Stimulated activated CD4-positive, alpha-beta T cell treated with anti-CD3 and anti-CD28 coated beads, Interleukin-12 subunit alpha, Interleukin-12 subunit beta, amount 100 ng/mL, for 48 hours (primary cell): ENCODE data around the gene SLC26A1.
"Not testable (repeated sequence)": the region's sequence is repeated elsewhere in the genome, so short reads cannot be mapped to it uniquely, and the experiment has no call there.

Experiments
- DNase-seq, 3 donors: peaks; one replicate each; pipeline ENCODE4 v3.0.0-alpha.2; 2020; ENCODE audit warnings: low read depth in 2 of 3, low spot score in 1 of 3

SLC26A1 gene

GRCh38 chr4:999240-999863 is 6.1 kb upstream of the SLC26A1 start:
- not testable (repeated sequence) for DNase-seq

DNA sequence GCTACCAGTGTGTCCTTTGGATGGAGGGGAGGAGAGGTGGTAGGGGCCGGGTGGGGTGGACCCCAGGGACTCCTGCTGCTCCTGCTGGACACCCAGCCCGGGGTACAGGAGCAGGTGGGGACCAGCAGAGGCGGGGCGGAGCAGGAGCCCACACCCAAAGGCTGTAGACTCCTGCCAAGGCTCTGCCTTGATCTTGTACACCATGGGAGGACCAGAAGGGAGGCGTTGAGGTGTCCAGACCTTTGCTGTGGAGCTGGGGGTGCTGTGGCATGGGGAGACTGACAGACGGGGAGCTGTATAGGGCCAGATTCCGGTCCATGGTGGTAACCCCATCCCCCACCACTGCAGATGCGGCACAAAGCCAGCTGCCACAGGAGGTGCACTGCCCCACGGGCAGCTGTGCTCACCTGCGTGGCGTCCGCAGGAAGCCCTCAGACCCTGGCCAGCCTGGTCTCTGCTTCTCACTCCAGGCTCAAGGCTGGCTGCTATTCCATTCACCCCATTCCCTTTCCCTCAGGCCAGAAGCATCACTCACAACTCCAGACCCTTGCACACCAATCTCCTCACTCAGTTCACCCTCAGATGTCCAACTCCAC is 5.0 kb upstream of the SLC26A1 start:
- DNase-seq: no peak

DNA sequence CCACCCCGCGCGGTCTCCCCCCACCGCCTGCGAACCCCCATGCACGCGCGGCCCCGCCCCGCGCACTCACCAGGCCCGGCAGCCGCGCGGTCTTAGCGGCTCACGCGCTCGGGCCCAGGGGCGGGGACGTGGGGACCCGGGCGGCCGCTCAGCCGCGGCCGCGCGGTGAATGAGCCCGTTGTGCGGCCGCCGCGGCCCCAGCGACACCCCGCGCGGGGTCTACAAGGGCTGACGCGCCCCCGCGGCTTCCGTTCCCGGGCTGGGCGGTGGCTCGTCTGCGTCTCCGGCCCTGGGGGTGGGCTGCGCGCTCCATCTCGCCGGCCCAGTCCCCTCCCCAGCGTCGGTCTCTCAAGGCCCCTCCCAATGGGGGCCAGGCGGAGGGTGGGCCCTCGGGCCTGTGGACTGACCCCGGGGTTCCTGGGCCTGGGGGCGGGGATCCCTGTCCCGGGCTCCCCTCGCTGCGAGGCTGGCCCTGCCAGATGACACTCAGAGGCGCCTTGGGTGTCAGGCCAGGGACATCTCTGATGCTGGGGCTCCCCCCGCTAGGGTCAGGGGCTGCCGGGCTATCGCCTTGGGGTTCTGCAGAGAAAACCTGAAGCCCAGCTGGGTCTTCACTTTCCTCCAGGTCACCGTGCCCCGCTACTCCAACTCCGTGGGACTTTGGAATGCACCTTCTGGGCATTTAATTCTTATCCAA is 4.3 kb upstream of the SLC26A1 start:
- DNase-seq: no peak

GRCh38 chr4:996997-997374 is 3.8 kb upstream of the SLC26A1 start:
- no peak for DNase-seq

- no peak for DNase-seq
Observed at GRCh38 chr4:996030-996996, 3.1 kb upstream of the SLC26A1 start.

DNA sequence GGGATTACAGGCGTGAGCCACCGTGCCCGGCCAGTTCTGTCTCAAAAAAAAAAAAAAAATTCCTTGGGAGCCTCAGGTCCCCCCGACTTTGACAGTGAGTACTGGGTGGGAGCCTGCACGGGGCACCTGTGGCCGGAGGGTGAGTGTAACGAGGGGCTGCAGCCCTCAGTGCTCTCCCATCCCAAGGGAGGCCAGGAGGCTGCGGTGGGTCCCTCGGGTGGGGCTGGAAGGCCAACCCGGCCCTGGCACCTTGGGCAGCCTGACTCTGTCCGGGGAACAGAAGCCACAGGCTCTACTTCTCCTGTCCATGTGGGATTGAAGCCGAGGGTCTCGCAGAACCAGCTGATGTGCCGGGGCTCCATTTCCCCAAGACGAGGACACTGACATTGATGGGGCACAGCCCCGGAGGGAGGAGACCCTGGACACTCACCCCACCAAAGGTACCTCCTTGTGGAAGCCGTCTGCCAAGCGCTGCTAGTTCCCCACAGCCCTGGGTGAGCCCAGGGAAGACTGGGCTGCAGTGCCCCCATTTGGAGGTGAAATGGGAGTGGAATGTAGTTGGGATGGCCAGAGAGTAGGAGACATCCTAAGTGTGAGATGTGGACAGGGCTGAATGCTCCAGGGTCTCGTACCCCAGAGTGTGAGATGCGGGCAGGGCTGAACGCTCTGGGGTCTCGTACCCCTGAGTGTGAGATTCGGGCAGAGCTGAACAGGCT is 2.3 kb upstream of the SLC26A1 start:
- no peak for DNase-seq

DNA sequence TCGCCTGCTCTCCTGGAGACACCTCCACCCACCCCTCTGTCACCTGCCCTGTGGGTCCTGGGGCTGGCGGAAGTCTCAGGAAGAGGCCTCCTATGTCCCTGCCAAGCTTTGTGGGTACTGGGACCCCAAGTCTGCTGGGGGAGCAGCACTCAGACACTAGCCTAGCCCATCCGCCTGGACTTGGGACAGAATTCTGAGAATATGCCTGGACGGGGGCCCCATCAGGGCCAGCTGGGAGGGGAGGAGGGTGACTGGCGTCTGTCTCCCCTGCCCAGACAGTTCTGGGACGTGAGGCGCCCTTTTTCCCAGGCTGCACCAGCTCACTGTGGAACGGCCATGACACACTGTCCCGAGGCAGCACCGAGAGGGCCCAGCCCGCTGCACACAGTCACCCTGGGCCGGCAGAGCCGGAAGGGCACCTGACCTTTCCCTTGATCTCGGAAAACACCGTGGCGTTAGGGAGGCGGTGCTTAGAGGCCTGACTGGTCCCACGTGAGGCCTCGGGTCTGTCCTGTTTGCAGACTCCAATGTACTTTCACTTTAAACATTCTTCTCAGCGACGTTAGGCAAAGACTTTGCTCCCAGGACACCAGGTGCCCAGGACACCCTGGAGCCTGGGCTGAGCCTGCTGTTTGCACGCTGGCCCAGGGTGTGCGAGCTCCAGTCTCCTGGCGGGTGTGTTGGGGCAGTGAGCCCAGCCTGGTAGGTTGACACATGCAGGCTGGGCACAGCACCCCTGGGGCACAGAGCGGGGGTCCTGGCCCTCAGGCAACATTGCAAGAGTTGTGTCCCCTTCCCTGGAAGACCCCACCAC is 700 bp downstream of the SLC26A1 start:
- no peak for DNase-seq

DNA sequence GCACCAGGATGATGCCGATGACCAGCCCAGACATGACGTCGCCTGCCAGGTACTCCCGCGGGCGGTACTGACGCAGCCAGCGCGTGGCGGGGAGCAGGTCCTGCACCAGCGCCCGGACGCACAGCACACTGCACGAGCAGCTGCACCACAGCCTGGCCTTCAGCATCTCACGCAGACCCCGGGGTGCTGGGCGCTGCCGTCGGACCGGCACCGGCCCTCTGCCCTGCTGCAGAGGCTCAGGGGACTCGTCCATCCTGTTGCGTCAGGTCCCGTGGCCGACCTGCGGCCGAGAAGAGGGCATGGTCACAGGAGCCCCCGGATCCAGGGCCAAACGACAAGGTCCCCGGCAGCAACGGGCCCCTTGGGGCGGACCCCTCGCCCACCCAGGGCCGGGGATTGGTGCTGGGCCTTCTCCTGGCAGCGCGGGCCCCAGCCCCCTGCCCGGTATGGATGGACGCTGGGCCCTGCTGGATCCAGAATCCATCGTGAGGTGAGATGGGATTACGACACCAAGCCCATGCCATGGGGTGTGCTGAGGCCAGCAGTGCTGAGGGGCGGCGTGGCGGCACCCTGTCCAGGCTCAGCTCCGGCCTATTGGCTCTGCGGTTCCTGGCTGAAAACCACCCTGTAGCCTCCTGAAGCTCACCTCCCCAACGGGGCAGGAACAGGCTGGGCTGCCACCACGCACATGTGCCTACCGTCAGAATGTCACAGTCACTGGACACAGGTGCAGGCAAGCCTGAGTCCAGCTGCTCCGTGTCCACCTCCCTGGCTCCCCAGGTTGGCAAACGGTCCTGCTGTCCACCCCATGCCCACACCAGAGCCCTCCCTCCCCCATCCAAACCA is 1.5 kb downstream of the SLC26A1 start:
- no peak for DNase-seq

- no peak for DNase-seq
Observed at GRCh38 chr4:990746-991367, 2.3 kb downstream of the SLC26A1 start.

- DNase-seq: no peak
Observed at GRCh38 chr4:989722-990471, 3.3 kb downstream of the SLC26A1 start.

GRCh38 chr4:988726-989721 is 4.2 kb downstream of the SLC26A1 start:
- no peak for DNase-seq

DNA sequence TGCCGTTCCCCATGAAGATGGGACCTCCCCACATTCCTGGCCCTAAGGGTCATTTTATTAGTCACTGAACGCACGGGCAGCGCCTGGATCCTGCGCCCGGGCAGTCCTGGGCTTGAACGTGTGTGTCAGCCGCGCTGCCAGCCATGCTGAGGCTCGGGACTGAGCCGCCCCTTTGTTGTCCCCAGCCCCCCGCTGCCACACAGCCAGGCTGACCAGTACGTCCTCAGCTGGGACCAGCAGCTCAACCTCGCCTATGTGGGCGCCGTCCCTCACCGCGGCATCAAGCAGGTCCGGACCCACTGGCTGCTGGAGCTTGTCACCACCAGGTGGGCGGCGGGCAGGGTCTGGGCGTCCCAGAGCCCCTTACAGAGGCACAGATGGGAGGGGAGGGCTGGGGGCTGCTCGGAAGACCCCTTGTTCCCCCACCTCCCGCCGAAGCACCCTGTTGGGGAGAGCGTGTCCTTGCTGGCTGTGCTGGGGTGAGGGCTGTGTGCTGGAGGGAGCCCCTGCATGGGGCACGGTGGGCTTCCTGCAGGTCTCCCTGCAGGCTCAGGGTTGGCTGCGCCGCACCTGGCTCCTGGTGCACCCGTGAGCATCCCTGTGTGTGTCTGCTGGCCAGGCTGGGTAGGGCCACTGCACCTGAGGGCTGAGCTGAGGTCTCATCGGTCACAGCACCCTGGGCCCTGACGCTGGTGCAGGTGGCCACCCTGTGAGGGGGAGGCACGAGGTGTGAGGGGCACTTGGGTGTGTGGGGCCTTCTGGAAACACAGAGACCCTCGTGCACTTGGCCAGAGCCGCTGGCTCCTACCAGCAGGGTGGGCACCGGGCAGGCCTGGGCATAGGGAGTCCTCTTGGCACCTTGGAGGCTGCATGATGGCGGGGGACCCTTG is 5.3 kb downstream of the SLC26A1 start:
- DNase-seq: no peak

DNA sequence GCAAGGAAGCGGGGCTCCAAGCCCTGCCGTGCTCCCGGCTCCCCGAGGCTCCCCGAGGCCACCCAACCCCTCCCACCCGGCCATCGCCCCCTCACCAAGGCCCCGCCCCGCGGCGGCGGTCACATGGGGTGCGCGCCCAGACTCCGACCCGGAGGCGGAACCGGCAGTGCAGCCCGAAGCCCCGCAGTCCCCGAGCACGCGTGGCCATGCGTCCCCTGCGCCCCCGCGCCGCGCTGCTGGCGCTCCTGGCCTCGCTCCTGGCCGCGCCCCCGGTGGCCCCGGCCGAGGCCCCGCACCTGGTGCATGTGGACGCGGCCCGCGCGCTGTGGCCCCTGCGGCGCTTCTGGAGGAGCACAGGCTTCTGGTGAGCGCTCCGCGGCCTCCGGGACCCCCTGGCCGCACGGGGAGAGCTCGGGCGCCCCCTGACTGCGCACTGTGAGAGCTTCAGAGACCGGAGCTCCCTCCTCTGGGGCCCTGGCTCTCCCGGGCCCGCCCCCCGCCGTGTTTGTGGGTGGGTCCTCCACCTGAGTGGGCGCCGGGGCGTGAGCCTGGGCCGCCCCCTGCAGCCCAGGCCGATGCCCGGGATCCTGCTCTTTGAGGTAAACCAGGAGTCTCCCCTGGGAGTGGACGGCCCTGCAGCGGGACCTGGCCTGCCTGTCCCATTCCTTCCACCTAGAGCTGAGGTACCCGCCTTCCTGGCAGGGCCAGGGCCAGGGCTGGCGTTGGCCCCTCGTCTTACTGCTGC is 6.2 kb downstream of the SLC26A1 start, which contains the start of gene IDUA:
IDUA (plus strand) TSS at position 166 of the 745 bp plus-strand sequence; CDS start at position 207, 41 bp downstream.
- DNase-seq: peak; percentile 64 to 80 (median 70)

DNA sequence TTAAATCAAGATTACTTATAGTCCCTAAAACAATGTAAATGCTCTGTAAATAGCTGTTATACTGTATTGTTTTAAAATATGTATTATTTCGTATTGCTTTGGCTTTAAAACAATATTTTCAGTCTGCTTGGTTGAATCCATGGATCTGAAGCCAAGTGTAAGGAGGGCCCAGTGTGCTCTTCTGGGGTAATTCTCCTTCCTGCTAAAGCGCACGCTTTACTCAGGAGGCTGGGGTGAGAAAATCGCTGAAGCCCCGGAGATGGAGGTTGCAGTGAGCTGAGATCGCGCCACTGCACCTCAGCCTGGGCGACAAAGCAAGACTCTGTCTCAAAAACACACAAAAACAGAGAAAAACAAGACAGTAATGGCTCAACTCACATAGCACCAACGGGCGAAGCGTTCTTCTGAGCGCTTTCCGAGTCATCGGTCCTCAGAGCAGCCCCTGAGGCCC is 6.8 kb downstream of the SLC26A1 start:
- DNase-seq: no peak
